Measurements from ENCODE around the gene HCAR2. TPM values are rescaled to one million over a fixed set of nuclear protein-coding genes. Genes with fewer than 3 reads are reported as not detected.
"Not testable (repeated sequence)": the region's sequence is repeated elsewhere in the genome, so short reads cannot be mapped to it uniquely, and the experiment has no call there.

Gene HCAR2
- total RNA-seq, 1 donor from 2014 or later: not detected

DNA sequence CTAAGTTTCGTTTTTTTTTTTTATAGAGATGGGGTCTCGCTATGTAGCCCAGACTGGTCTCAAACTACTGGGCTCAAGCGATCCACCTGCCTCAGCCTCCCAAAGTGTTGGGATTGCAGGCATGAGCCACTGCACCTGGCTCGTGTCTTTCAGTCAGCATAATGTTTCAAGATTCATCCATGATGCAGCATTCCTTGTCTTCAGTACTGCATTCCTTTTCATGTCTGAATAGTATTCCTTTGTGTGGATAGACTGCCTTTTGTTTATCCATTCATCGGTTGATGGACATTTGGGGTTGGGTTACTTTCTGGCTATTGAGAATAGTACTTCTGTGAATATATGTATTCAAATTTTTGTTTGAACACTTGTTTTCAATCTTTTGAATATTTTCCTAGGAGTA is 37.4 kb downstream of the HCAR2 start:
- DNase-seq (ENCODE audit: low read depth in 2 of 2): no peak

DNA sequence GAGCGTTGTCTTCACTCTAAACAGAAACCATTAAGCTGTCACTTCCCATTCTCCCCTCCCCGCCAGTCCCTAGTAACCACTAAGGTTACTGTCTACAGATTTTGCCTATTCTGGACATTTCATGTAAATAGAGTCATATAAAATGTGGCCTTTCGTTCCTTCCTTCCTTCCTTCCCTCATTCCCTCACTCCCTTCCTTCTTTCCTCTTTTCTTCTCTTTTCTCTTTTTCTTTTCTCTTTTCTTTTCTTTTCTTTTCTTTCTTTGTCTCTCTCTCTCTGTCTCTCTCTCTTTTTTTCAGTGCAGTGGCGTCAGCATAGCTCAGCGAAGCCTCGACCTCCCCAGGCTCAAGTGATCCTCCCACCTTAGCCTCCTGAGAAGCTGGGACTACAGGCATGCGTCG is 37.8 kb downstream of the HCAR2 start:
- no peak for DNase-seq (ENCODE audit: low read depth in 2 of 2)

DNA sequence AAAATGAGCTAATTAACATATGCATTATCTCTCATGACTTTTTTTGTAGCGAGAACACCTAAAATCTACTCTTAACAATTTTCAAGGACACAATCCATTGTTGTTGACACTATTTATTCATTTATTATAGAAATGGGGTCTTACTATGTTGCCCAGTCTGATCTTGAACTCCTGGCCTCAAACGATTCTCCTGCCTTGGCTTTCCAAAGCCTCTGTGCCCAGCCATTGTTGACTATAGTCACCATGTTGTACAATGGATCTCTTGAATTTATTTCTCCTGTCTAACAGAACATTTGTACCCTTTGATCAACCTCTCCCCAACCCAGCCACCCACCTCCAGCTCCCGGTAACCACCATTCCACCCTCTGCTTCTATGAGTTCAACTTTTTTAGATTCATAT is 41.2 kb downstream of the HCAR2 start:
- DNase-seq (ENCODE audit: low read depth in 2 of 2): no peak

DNA sequence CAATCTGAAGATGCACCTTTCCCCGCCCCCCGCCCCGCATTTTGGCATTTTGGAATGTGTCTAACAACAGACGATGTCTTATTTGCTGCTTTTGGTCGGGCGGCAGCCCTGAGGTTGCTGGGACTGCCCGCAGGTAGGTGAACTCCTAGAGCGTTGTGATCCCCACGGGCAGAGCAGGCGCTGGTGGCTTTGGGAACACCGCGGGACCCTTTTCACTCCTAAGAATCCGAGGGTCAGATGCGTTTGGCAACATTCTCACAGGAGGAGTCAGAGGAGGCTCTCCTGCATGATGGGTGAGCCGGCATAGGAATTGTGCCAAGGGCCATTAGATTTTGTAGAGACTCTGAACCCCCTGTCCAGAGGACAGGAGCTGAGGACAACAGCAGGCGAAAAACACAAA is 41.9 kb downstream of the HCAR2 start:
- DNase-seq (ENCODE audit: low read depth in 2 of 2): no peak

DNA sequence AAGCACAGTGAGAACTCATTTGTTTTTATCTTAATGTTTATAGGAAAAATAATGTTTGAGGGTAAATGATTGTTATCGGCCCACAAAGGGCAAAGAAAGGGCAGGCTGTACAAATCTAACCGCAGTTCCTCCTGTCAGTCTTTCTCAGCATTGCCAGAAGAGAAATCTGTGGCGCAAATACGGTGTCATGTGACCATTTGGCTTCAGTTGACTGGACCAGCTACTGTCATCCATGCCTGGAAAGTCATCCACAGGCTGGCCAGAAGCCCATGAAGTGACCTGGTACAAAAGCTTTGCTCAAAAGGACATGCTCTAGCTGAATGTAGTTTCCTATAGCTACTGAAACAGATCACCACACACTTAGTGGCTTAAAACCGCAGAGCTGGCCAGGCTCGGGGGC is 43.6 kb downstream of the HCAR2 start:
- no peak for DNase-seq (ENCODE audit: low read depth in 2 of 2)

DNA sequence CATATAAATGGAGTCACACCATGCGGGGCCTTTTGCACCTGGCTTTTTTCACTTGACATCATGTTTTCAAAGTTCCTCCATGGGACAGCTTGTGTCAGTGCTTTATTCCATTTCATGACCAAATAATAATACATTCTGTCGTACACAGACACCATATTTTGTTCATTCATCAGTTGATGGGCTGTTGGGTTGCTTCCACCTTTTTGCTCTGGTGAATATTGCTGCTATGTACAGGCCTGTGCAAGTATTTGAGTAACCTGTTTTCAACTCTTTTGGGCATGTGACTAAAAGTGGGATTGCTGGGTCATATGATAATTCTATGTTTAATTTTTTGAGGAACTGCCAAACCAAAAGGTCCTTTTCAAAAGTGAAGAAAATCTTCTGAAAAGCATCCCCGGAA is 46.9 kb downstream of the HCAR2 start:
- no peak for DNase-seq (ENCODE audit: low read depth in 2 of 2)

DNA sequence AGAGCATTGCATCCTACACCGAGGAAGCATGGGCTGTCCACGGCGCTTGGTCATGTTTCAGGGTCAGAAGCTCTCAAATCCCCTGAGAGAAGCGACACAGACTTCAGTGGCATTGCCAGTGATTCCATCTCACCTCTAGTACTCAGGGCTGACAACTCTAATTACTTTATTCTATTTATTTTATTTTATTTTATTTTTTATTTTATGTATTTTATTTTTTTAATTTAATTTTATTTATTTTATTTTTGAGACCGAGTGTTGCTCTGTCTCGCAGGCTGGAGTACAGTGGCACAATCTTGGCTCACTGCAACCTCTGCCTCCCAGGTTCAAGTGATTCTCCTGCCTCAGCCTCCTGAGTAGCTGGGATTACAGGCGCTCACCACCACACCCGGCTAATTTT is 49.9 kb downstream of the HCAR2 start:
- DNase-seq (ENCODE audit: low read depth in 2 of 2): not testable (repeated sequence)

DNA sequence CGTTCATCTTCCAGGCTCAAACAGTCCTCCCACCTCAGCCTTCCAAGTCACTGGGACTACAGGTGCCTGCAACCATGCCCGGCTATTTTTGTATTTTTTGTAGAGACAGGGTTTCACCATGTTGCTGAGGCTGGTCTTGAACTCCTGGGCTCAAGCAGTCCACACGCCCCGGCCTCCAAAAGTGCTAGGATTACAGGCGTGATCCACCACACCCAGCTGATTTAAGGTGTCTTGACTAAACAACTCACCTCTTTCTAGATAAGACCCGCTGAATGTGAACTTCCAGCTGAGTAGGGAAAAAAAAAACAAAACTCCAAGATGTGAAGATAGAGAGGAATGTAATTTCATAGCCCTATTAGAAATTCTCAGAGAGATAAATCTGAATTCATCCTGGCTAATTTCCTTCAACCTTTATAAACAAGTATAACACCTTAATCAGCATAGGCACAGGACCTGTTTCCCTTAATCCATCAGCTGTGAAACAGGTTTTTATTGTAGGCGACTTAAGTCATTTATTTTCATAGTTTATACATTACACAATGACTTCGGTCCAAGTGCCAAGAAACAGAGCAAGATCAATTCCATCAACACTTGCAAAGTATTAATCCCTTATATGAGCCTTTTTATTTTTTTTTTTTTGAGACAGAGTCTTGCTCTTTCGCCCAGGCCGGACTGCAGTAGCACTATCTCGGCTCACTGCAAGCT is 51.5 kb downstream of the HCAR2 start:
- DNase-seq (ENCODE audit: low read depth in 2 of 2): no peak

Other genes starting within 250 kb of the HCAR2 start
- 10.1 and 12.8 TPM in 2 replicates for gene ZCCHC8, start 202.4 kb downstream of the HCAR2 start, total RNA-seq
- 19.0 and 22.6 TPM in 2 replicates for gene RSRC2, start 176.4 kb downstream of the HCAR2 start, total RNA-seq
- gene KNTC1, start 176.1 kb downstream of the HCAR2 start, total RNA-seq: 16.6 and 21.7 TPM in 2 replicates
- not detected in 2 replicates for gene HCAR3, start 13.5 kb upstream of the HCAR2 start, total RNA-seq
- 0.13 TPM in 1 of 2 replicates, not detected in the other for gene HCAR1, start 27.5 kb upstream of the HCAR2 start, total RNA-seq
- 23.8 and 30.7 TPM in 2 replicates for gene DENR, start 49.5 kb upstream of the HCAR2 start, total RNA-seq
- 0.13 and 0.25 TPM in 2 replicates for gene CCDC62, start 71.2 kb upstream of the HCAR2 start, total RNA-seq
- gene HIP1R, start 132.1 kb upstream of the HCAR2 start, total RNA-seq: 39.7 and 47.2 TPM in 2 replicates
- gene VPS37B, start 192.8 kb upstream of the HCAR2 start, total RNA-seq: 10.5 and 16.6 TPM in 2 replicates

Measured in dermis microvascular lymphatic vessel endothelial cell (primary cell).